ENCODE results near the gene WFIKKN2.

WFIKKN2 gene

GRCh38 chr17:50794361-50794760 lies 41.0 kb upstream of the WFIKKN2 start:
- in situ Hi-C loops (cut with HindIII; ENCODE audit: low sequenced_read_pairs), result no loop called here
- no peak overlapping the region for H3K4me3 ChIP-seq (ENCODE audit: low read depth, low read length)
- no peak for DNase-seq (ENCODE audit: low read depth)
- no peak for TF ChIP-seq CTCF (IDR thresholded peaks at IDR 0.05; ENCODE audit: low read depth, low read length, missing control alignments)

- H3K4me3 ChIP-seq (ENCODE audit: low read depth, low read length), result no peak overlapping the region
- TF ChIP-seq CTCF (IDR thresholded peaks at IDR 0.05; ENCODE audit: low read depth, low read length, missing control alignments), result no peak
- in situ Hi-C loops (cut with HindIII; ENCODE audit: low sequenced_read_pairs), result no loop called here
- peak; percentile 15 for DNase-seq (ENCODE audit: low read depth)
Measured at GRCh38 chr17:50797135-50797810, 38.1 kb upstream of the WFIKKN2 start.

- TF ChIP-seq CTCF (IDR thresholded peaks at IDR 0.05; ENCODE audit: low read depth, low read length, missing control alignments), result no peak
- H3K4me3 ChIP-seq (ENCODE audit: low read depth, low read length), result no peak overlapping the region
- in situ Hi-C loops (cut with HindIII; ENCODE audit: low sequenced_read_pairs), result no loop called here
- no peak for DNase-seq (ENCODE audit: low read depth)
Measured at GRCh38 chr17:50798424-50799288, 36.7 kb upstream of the WFIKKN2 start.

GRCh38 chr17:50799582-50799981 lies 35.8 kb upstream of the WFIKKN2 start:
- no peak for TF ChIP-seq CTCF (IDR thresholded peaks at IDR 0.05; ENCODE audit: low read depth, low read length, missing control alignments)
- in situ Hi-C loops (cut with HindIII; ENCODE audit: low sequenced_read_pairs), result no loop called here
- no peak for DNase-seq (ENCODE audit: low read depth)
- no peak overlapping the region for H3K4me3 ChIP-seq (ENCODE audit: low read depth, low read length)

GRCh38 chr17:50800196-50800700 lies 35.1 kb upstream of the WFIKKN2 start:
- no peak overlapping the region for H3K4me3 ChIP-seq (ENCODE audit: low read depth, low read length)
- no peak for TF ChIP-seq CTCF (IDR thresholded peaks at IDR 0.05; ENCODE audit: low read depth, low read length, missing control alignments)
- no peak for DNase-seq (ENCODE audit: low read depth)
- in situ Hi-C loops (cut with HindIII; ENCODE audit: low sequenced_read_pairs), result loop anchor here (5.0 kb wide), 1 partner anchor 37 kb away; the partner anchor contains the start of gene WFIKKN2
